Upper lobe of left lung (tissue), 6 donors: ENCODE results near the gene NCCRP1. TPM values are rescaled to one million over a fixed set of nuclear protein-coding genes. Genes with fewer than 3 reads are reported as not detected.

Experiments used
- ATAC-seq, 2 donors: fragments of 200-7000 bp; cut with Tn5 transposase; one replicate each; pipeline ENCODE4 v1.9.1; 2022; ENCODE audit warnings: mild to moderate bottlenecking in 2 of 2, moderate library complexity in 2 of 2; ENCODE audit not compliant: low FRiP score in 2 of 2
- DNase-seq, 2 donors: peaks; one replicate each; pipeline ENCODE4 v3.0.0-alpha.2; 2019 to 2020
- H3K27ac ChIP-seq, 4 donors: fragments of 200-600 bp; sonication (generic); one replicate each; pipeline ENCODE4 v1.5.1; 2016 to 2019
- H3K27me3 ChIP-seq, 4 donors: fragments of 200-600 bp; sonication (generic); one replicate each; pipeline ENCODE4 v1.5.1; 2017 to 2019
- H3K36me3 ChIP-seq, 4 donors: fragments of 200-600 bp; sonication (generic); one replicate each; pipeline ENCODE4 v1.5.1; 2016 to 2019
- H3K4me1 ChIP-seq, 4 donors: fragments of 200-600 bp; sonication (generic); one replicate each; pipeline ENCODE4 v1.5.1; 2018 to 2019
- H3K4me3 ChIP-seq, 4 donors: fragments of 200-600 bp; sonication (generic); one replicate each; pipeline ENCODE4 v1.5.1; 2017 to 2019; ENCODE audit warnings: mild to moderate bottlenecking in 2 of 4, moderate library complexity in 1 of 4
- H3K9me3 ChIP-seq, 4 donors: fragments of 200-600 bp; sonication (generic); one replicate each; pipeline ENCODE4 v1.5.1; 2018 to 2019
- EP300 ChIP-seq, 4 donors: sonication (generic); formaldehyde crosslinking; IDR thresholded peaks; one replicate each; pipeline ENCODE4 v1.5.1; 2017; ENCODE audit warnings: antibody characterized with exemption in 4 of 4, control low read depth in 2 of 4
- POLR2A ChIP-seq, 4 donors: fragments of 450-650 bp; IDR thresholded peaks; one replicate each; pipeline ENCODE4 v1.5.1; 2016 to 2017; ENCODE audit warnings: antibody characterized with exemption in 4 of 4, mild to moderate bottlenecking in 2 of 4
- POLR2AphosphoS5 ChIP-seq, 2 donors: sonication (generic); formaldehyde crosslinking; IDR thresholded peaks; one replicate each; pipeline ENCODE4 v1.5.1; 2017; ENCODE audit warnings: antibody characterized with exemption in 2 of 2
- WGBS, 2 donors: methylation state at CpG; one replicate each; pipeline ENCODE4 v1.1.5; 2017 to 2018; 5-methylcytosine and 5-hydroxymethylcytosine counted together
- total RNA-seq, 6 donors: library from RNA; depleted of rRNA in 4 of 6; stranded (reverse); fragments of >200 nt in 4 of 6; gene quantifications; one replicate each; pipeline versions ENCODE4 v1.1.0 to v1.2.1, GENCODE V29; 2016 to 2021
- TF ChIP-seq, protein P1 (sequence below), 6 experiments: fragments of 450-650 bp in 4 of 6; fragments of 200-600 bp in 2 of 6; sonication (generic) in 2 of 6; IDR thresholded peaks; one replicate each; pipeline ENCODE4 v1.5.1; 2016 to 2019; ENCODE audit warnings: antibody characterized with exemption in 6 of 6
- donor health status: DM: no; HTN: no; CAD: no; lungs with moderate emphysema.
- donor health status: DM: no; HTN: yes; CAD: no; lungs with severe emphysema.

NCCRP1 gene
- total RNA-seq, 6 donors from 2014 or later: 0.47 TPM; not detected in 5

DNA sequence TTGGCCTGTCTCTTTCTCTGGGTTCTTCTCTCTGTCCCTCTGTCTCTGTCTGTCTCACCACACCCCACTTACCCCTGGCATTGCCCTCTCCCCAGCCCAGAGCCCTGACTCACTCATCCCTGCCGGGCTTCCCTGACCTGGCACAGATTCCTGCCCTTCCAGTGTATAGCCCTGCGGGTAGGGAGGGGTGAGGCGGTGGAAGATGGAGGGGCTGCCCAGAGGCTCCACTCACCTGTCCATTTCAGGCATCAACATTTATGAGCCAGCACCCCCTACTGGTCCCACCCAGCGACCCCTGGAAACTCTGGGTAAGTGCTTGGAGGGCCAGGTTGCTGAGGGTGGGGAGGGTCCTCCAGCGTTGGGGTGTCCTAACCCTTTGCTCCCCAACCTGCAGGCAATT lies 1.0 kb downstream of the NCCRP1 start:
- 49 to 51% methylated on average over 3 to 5 of the region's 5 CpGs for WGBS, 2 donors
- H3K27me3 ChIP-seq: peaks cover 0 to 26% (median 6%) of the 10 kb centered on the region in 4 donors
- peaks cover 4 to 21% (median 11%) of the 10 kb centered on the region in 4 donors for H3K4me1 ChIP-seq

DNA sequence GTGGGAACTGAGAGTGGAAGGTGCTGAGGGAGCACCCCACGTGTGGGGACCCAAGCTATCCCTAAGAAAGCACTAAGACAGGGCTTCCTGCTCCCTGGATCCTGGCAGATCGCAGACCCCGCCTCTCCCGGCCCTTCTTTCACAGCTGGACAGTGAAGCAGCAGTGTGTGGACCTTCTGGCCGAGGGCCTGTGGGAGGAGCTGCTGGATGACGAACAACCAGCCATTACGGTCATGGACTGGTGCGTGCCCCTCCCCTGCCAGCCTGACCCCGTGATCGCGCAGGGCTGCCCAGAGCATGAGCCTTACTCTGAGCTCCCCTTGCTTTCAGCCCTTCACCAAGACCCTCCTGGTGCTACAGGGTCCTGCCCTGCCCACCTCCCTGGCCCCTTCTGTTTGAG lies 2.3 kb downstream of the NCCRP1 start:
- no peak for TF ChIP-seq POLR2AphosphoS5 (IDR thresholded peaks at IDR 0.05)
- no peak for TF ChIP-seq EP300 (IDR thresholded peaks at IDR 0.05)
- no peak for TF ChIP-seq POLR2A (IDR thresholded peaks at IDR 0.05)
- TF ChIP-seq, protein P1, sequence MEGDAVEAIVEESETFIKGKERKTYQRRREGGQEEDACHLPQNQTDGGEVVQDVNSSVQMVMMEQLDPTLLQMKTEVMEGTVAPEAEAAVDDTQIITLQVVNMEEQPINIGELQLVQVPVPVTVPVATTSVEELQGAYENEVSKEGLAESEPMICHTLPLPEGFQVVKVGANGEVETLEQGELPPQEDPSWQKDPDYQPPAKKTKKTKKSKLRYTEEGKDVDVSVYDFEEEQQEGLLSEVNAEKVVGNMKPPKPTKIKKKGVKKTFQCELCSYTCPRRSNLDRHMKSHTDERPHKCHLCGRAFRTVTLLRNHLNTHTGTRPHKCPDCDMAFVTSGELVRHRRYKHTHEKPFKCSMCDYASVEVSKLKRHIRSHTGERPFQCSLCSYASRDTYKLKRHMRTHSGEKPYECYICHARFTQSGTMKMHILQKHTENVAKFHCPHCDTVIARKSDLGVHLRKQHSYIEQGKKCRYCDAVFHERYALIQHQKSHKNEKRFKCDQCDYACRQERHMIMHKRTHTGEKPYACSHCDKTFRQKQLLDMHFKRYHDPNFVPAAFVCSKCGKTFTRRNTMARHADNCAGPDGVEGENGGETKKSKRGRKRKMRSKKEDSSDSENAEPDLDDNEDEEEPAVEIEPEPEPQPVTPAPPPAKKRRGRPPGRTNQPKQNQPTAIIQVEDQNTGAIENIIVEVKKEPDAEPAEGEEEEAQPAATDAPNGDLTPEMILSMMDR (IDR thresholded peaks at IDR 0.05): no peak
- peaks cover 0 to 26% (median 12%) of the 10 kb centered on the region in 4 donors for H3K27me3 ChIP-seq
- DNase-seq (no peak), ATAC-seq (peak in 1 of 2 donors; percentile 60)
- H3K27ac ChIP-seq: no peak overlapping the region
- no peak overlapping the region for H3K4me3 ChIP-seq
- H3K36me3 ChIP-seq: no peaks in the 10 kb centered on the region
- peaks cover 4 to 25% (median 12%) of the 10 kb centered on the region in 4 donors for H3K4me1 ChIP-seq
- WGBS, 2 donors: 38 to 61% methylated on average over 6 to 11 of the region's 11 CpGs
- no peaks in the 10 kb centered on the region for H3K9me3 ChIP-seq

More for the DNA sequence above, 1.0 kb downstream of the NCCRP1 start:
- Histone ChIP-seq H3K27ac (no peak overlapping the region), H3K9me3 (no peaks in the 10 kb centered on the region), H3K36me3 (no peaks in the 10 kb centered on the region), H3K4me3 (no peak overlapping the region)
- TF ChIP-seq POLR2A (IDR thresholded peaks at IDR 0.05): no peak
- no peak for TF ChIP-seq EP300 (IDR thresholded peaks at IDR 0.05)
- no peak for TF ChIP-seq POLR2AphosphoS5 (IDR thresholded peaks at IDR 0.05)
- TF ChIP-seq, protein P1 (IDR thresholded peaks at IDR 0.05): no peak
- no peak for ATAC-seq
- no peak for DNase-seq

DNA sequence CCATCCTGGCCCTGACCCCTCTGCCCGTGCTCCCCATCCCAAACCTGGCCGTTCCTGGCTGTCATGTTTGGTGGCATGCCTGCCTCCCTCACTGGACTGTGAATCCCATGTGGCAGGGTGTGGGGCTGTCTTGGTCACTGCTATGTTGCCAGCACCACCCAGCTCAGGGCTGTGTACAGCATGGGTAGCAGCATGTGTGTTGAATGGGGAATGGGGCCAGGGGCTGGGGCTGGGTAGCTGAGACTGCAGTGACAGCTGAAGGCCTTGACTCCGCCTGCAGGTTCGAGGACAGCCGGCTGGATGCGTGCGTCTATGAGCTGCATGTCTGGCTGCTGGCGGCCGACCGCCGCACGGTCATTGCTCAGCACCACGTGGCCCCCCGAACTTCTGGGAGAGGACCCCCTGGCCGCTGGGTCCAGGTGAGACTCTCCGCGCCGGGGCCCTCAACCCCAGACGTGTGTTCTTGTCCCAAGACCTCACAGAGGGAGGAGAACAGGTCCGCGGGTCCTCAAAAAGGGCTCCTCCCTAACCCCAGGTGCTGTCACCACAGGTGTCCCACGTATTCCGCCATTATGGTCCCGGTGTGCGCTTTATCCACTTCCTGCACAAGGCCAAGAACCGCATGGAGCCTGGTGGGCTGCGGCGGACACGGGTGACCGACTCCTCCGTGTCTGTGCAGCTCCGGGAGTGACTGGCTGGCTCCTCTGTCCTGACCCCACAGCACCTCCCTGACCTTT lies 3.5 kb downstream of the NCCRP1 start:
- Histone ChIP-seq H3K27me3 (peaks cover 0 to 27% (median 13%) of the 10 kb centered on the region in 4 donors), H3K4me3 (no peak overlapping the region), H3K4me1 (peaks cover 4 to 28% (median 15%) of the 10 kb centered on the region in 4 donors), H3K36me3 (no peaks in the 10 kb centered on the region), H3K27ac (no peak overlapping the region), H3K9me3 (no peaks in the 10 kb centered on the region)
- TF ChIP-seq POLR2A (IDR thresholded peaks at IDR 0.05) (no peak), EP300 (IDR thresholded peaks at IDR 0.05) (no peak), POLR2AphosphoS5 (IDR thresholded peaks at IDR 0.05) (no peak)
- TF ChIP-seq, protein P1 (IDR thresholded peaks at IDR 0.05): no peak
- WGBS, 2 donors: 90 to 91% methylated on average over 21 to 24 of the region's 32 CpGs
- DNase-seq (peak in 1 of 2 donors; percentile 81), ATAC-seq (no peak)

GRCh38 chr19:39200803-39201115 lies 4.0 kb downstream of the NCCRP1 start:
- ATAC-seq: no peak
- H3K27me3 ChIP-seq: peaks cover 0 to 27% (median 13%) of the 10 kb centered on the region in 4 donors

More at GRCh38 chr19:39200803-39201115, 4.0 kb downstream of the NCCRP1 start:
- H3K36me3 ChIP-seq: no peaks in the 10 kb centered on the region
- WGBS, 2 donors: 74 to 90% methylated on average over 3 of the region's 3 CpGs
- DNase-seq: no peak
- no peak overlapping the region for H3K27ac ChIP-seq
- no peaks in the 10 kb centered on the region for H3K9me3 ChIP-seq
- H3K4me1 ChIP-seq: peaks cover 4 to 25% (median 16%) of the 10 kb centered on the region in 4 donors
- no peak overlapping the region for H3K4me3 ChIP-seq
- TF ChIP-seq EP300 (IDR thresholded peaks at IDR 0.05) (no peak), POLR2A (IDR thresholded peaks at IDR 0.05) (no peak), POLR2AphosphoS5 (IDR thresholded peaks at IDR 0.05) (no peak)
- TF ChIP-seq, protein P1 (IDR thresholded peaks at IDR 0.05): no peak
